ENCODE measurements around the gene GMDS.

DNA sequence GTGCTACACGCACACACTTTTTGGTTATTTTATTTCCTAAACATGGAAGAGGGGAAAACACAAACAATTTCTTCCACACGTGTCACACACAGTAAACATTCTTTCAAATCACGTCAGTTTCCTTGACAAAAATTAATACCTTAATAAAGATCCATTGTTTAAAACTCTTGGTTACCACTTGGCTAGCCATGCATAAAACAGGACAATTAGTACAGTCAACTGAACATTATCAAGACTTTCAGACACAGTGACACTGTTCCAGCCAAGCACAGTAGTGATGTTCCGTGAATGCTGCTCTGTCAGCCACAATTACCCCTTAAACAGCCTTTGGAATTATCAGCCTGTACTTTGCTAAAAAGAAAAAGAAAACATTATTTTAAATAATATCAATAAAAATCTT lies 50.8 kb downstream of the GMDS start:
- TF ChIP-seq, protein P1, sequence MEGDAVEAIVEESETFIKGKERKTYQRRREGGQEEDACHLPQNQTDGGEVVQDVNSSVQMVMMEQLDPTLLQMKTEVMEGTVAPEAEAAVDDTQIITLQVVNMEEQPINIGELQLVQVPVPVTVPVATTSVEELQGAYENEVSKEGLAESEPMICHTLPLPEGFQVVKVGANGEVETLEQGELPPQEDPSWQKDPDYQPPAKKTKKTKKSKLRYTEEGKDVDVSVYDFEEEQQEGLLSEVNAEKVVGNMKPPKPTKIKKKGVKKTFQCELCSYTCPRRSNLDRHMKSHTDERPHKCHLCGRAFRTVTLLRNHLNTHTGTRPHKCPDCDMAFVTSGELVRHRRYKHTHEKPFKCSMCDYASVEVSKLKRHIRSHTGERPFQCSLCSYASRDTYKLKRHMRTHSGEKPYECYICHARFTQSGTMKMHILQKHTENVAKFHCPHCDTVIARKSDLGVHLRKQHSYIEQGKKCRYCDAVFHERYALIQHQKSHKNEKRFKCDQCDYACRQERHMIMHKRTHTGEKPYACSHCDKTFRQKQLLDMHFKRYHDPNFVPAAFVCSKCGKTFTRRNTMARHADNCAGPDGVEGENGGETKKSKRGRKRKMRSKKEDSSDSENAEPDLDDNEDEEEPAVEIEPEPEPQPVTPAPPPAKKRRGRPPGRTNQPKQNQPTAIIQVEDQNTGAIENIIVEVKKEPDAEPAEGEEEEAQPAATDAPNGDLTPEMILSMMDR (IDR thresholded peaks at IDR 0.05): no peak
- no peak for TF ChIP-seq POLR2A (IDR thresholded peaks at IDR 0.05)

Data from vagina (tissue), 2 donors.